HCT116 (cell line): ENCODE results near the gene PACSIN2.

Source experiments
- CTCF ChIP-seq, 3 experiments: fragments of 200-600 bp in 1 of 3; sonication (generic) in 1 of 3; IDR thresholded peaks in 2 of 3; conservative IDR thresholded peaks in 1 of 3; 2 replicates each; pipeline ENCODE4 v1.5.1; 2012 to 2017; ENCODE audit warnings: low read depth in 2 of 3, low read length in 2 of 3, antibody characterized with exemption in 1 of 3, borderline replicate concordance in 1 of 3, control low read depth in 1 of 3, mild to moderate bottlenecking in 1 of 3, mixed read lengths in 1 of 3, mixed run types in 1 of 3, moderate library complexity in 1 of 3; ENCODE audit not compliant: insufficient read depth in 1 of 3
- ELF1 ChIP-seq: IDR thresholded peaks from 2 replicates; pipeline ENCODE4 v1.6.1; 2012; ENCODE audit warnings: low read depth, borderline replicate concordance
- EZH2 ChIP-seq: fragments of 200-600 bp; sonication (generic); IDR thresholded peaks from 2 replicates; pipeline ENCODE4 v1.6.1; 2017; ENCODE audit warnings: antibody characterized with exemption, mixed run types
- POLR2A ChIP-seq: IDR thresholded peaks from 2 replicates; pipeline ENCODE4 v1.7.0; 2011; ENCODE audit warnings: borderline replicate concordance; ENCODE audit not compliant: insufficient read depth, insufficient read length; ENCODE audit errors: extremely low read depth
- RAD21 ChIP-seq: IDR thresholded peaks from 2 replicates; pipeline ENCODE4 v1.6.1; 2012; ENCODE audit warnings: low read depth, mild to moderate bottlenecking

GRCh38 chr22:42974223-42974622 is 40.7 kb downstream of the PACSIN2 start:
- TF ChIP-seq CTCF (IDR thresholded peaks at IDR 0.05 in 2 of 3, conservative IDR thresholded peaks at IDR 0.05 in 1 of 3; ENCODE audit: borderline replicate concordance in 1 of 3, insufficient read depth in 1 of 3, low read depth in 2 of 3, low read length in 2 of 3) (no peak), EZH2 (no peak), POLR2A (no peak), ELF1 (no peak), RAD21 (no peak)
